K562 (cell line): Measurements from ENCODE around the gene ZKSCAN3. TPM values are rescaled to one million over a fixed set of nuclear protein-coding genes. Genes with fewer than 3 reads are reported as not detected.

ENCODE experiments used
- ARNT ChIP-seq, 2 experiments: fragments of 450-650 bp; IDR thresholded peaks; 2 replicates each; pipeline ENCODE4 v1.6.1; 2016; ENCODE audit warnings: mild to moderate bottlenecking in 1 of 2
- EP400 ChIP-seq: fragments of 450-650 bp; IDR thresholded peaks from 2 replicates; pipeline ENCODE4 v1.6.1; 2017; ENCODE audit warnings: antibody characterized with exemption, mild to moderate bottlenecking, moderate library complexity
- ESRRA ChIP-seq: fragments of 450-650 bp; IDR thresholded peaks from 2 replicates; pipeline ENCODE4 v1.6.1; 2014; ENCODE audit warnings: low read depth, mild to moderate bottlenecking, moderate library complexity, borderline replicate concordance
- ILK ChIP-seq: fragments of 450-650 bp; IDR thresholded peaks from 2 replicates; pipeline ENCODE4 v1.6.1; 2016; ENCODE audit warnings: missing genetic modification characterization, low read depth, mild to moderate bottlenecking, missing compliant biosample characterization, moderate library complexity, borderline replicate concordance
- KLF16 ChIP-seq: IDR thresholded peaks from 2 replicates; pipeline ENCODE4 v1.6.1; 2016; ENCODE audit warnings: antibody characterized with exemption
- MAFK ChIP-seq: IDR thresholded peaks from 2 replicates; pipeline ENCODE4 v1.6.1; 2011; ENCODE audit warnings: low read length, improper control_type of control experiment
- MEIS2 ChIP-seq: fragments of 450-650 bp; IDR thresholded peaks from 2 replicates; pipeline ENCODE4 v1.6.1; 2014; ENCODE audit warnings: mild to moderate bottlenecking; ENCODE audit not compliant: partially characterized antibody
- NEUROD1 ChIP-seq: fragments of 150-350 bp; IDR thresholded peaks from 2 replicates; pipeline ENCODE4 v1.6.1; 2014; ENCODE audit warnings: borderline replicate concordance, low read length, low read depth; ENCODE audit not compliant: partially characterized antibody
- XRCC3 ChIP-seq: fragments of 450-650 bp; IDR thresholded peaks from 2 replicates; pipeline ENCODE4 v1.6.1; 2017; ENCODE audit warnings: mild to moderate bottlenecking, moderate library complexity
- ZNF668 ChIP-seq: fragments of 250-450 bp; sonication (Bioruptor Pico); IDR thresholded peaks from 2 replicates; pipeline ENCODE4 v1.8.0; 2022; ENCODE audit warnings: mild to moderate bottlenecking, inconsistent platforms
- polyA plus RNA-seq, 8 experiments: library from polyadenylated mRNA; depleted of rRNA in 4 of 8; stranded (reverse) in 5 of 8; unstranded in 3 of 8; fragments of >200 nt; fragmentation: Nextera tagmentation in 2 of 8; fragmentation: Illumina TruSeq in 1 of 8; extraction: Ambion mirVana in 2 of 8; extraction: Trizol in 1 of 8; gene quantifications; 2 replicates each; pipeline versions ENCODE4 v1.2.1 to v1.2.3, GENCODE V29; 2011 to 2014; ENCODE audit warnings: inconsistent platforms in 1 of 8, missing spikeins in 1 of 8
- total RNA-seq, 7 experiments: library from RNA; depleted of rRNA in 6 of 7; stranded (reverse); fragments of >200 nt in 6 of 7; fragmentation: Illumina TruSeq in 2 of 7; extraction: Trizol in 2 of 7; gene quantifications; 2 replicates each; pipeline versions ENCODE4 v1.2.1 to v1.2.3, GENCODE V29; 2011 to 2021; ENCODE audit warnings: low replicate concordance in 1 of 7
- TF ChIP-seq, protein P1 (sequence below): fragments of 450-650 bp; formaldehyde crosslinking; IDR thresholded peaks from 2 replicates; pipeline ENCODE4 v1.4.0; 2020; ENCODE audit warnings: mild to moderate bottlenecking
- TF ChIP-seq, protein P2 (sequence below), 2 experiments: IDR thresholded peaks; 2 replicates each; pipeline ENCODE4 v1.6.1; 2012; ENCODE audit warnings: improper control_type of control experiment in 2 of 2, low read depth in 2 of 2, low read length in 2 of 2, borderline replicate concordance in 1 of 2
- TF ChIP-seq, protein P3 (sequence below), 2 experiments: fragments of 450-650 bp in 1 of 2; sonication (generic) in 1 of 2; formaldehyde crosslinking in 1 of 2; IDR thresholded peaks; 2 replicates each; pipeline versions ENCODE4 v1.7.1 to v1.9.0; 2016 to 2022; ENCODE audit warnings: inconsistent platforms in 1 of 2, mild to moderate bottlenecking in 1 of 2, missing genetic modification reagents in 1 of 2

Gene ZKSCAN3
- total and polyA plus RNA-seq, 9 of the 15 experiments (the other 6 are each of a cell fraction or from before 2014, with no cell fraction given), result 3.0 to 12.4 (median 10.2) TPM

GRCh38 chr6:28326371-28326948, 23.3 kb upstream of the ZKSCAN3 start (continued):
- TF ChIP-seq ILK (tag) (no peak), ZNF668 (CRISPR knock-in tag) (no peak), NEUROD1 (no peak), ESRRA (no peak), EP400 (peak; percentile 17; the same call in 1 of the 2 replicates), ARNT (IDR thresholded peaks at IDR 0.05) (0 out of 4 replicates have a peak, but pooled peaks of 1 of the 2 experiments have one; percentile 41), KLF16 (no peak), MAFK (no peak), XRCC3 (peak; percentile 97), MEIS2 (no peak)
- TF ChIP-seq, protein P1, sequence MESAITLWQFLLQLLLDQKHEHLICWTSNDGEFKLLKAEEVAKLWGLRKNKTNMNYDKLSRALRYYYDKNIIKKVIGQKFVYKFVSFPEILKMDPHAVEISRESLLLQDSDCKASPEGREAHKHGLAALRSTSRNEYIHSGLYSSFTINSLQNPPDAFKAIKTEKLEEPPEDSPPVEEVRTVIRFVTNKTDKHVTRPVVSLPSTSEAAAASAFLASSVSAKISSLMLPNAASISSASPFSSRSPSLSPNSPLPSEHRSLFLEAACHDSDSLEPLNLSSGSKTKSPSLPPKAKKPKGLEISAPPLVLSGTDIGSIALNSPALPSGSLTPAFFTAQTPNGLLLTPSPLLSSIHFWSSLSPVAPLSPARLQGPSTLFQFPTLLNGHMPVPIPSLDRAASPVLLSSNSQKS (CRISPR knock-in tag), result no peak
- TF ChIP-seq, protein P2, sequence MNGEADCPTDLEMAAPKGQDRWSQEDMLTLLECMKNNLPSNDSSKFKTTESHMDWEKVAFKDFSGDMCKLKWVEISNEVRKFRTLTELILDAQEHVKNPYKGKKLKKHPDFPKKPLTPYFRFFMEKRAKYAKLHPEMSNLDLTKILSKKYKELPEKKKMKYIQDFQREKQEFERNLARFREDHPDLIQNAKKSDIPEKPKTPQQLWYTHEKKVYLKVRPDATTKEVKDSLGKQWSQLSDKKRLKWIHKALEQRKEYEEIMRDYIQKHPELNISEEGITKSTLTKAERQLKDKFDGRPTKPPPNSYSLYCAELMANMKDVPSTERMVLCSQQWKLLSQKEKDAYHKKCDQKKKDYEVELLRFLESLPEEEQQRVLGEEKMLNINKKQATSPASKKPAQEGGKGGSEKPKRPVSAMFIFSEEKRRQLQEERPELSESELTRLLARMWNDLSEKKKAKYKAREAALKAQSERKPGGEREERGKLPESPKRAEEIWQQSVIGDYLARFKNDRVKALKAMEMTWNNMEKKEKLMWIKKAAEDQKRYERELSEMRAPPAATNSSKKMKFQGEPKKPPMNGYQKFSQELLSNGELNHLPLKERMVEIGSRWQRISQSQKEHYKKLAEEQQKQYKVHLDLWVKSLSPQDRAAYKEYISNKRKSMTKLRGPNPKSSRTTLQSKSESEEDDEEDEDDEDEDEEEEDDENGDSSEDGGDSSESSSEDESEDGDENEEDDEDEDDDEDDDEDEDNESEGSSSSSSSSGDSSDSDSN (IDR thresholded peaks at IDR 0.05; ENCODE audit: borderline replicate concordance in 1 of 2, low read depth in 2 of 2, low read length in 2 of 2), result no peak
- TF ChIP-seq, protein P3, sequence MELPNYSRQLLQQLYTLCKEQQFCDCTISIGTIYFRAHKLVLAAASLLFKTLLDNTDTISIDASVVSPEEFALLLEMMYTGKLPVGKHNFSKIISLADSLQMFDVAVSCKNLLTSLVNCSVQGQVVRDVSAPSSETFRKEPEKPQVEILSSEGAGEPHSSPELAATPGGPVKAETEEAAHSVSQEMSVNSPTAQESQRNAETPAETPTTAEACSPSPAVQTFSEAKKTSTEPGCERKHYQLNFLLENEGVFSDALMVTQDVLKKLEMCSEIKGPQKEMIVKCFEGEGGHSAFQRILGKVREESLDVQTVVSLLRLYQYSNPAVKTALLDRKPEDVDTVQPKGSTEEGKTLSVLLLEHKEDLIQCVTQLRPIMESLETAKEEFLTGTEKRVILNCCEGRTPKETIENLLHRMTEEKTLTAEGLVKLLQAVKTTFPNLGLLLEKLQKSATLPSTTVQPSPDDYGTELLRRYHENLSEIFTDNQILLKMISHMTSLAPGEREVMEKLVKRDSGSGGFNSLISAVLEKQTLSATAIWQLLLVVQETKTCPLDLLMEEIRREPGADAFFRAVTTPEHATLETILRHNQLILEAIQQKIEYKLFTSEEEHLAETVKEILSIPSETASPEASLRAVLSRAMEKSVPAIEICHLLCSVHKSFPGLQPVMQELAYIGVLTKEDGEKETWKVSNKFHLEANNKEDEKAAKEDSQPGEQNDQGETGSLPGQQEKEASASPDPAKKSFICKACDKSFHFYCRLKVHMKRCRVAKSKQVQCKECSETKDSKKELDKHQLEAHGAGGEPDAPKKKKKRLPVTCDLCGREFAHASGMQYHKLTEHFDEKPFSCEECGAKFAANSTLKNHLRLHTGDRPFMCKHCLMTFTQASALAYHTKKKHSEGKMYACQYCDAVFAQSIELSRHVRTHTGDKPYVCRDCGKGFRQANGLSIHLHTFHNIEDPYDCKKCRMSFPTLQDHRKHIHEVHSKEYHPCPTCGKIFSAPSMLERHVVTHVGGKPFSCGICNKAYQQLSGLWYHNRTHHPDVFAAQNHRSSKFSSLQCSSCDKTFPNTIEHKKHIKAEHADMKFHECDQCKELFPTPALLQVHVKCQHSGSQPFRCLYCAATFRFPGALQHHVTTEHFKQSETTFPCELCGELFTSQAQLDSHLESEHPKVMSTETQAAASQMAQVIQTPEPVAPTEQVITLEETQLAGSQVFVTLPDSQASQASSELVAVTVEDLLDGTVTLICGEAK (IDR thresholded peaks at IDR 0.05), result peak; percentile 53; the same call in 1 of the 2 replicates
- TF ChIP-seq, protein P3 (CRISPR knock-in tag; IDR thresholded peaks at IDR 0.05), result no peak
